ENCODE measurements around the gene NRK. TPM values are rescaled to one million over a fixed set of nuclear protein-coding genes. Genes with fewer than 3 reads are reported as not detected.

Gene NRK
- total RNA-seq, 1 donor from 2014 or later = 48.2 TPM

GRCh38 chrX:105894721-105895120 is 72.4 kb downstream of the NRK start:
- H3K4me1 Mint-ChIP-seq = no peaks in the 10 kb centered on the region
- no peak for TF ChIP-seq CTCF (IDR thresholded peaks at IDR 0.05; ENCODE audit: unreplicated experiment)

GRCh38 chrX:105909576-105909975 is 87.2 kb downstream of the NRK start:
- no peaks in the 10 kb centered on the region for H3K4me1 Mint-ChIP-seq
- TF ChIP-seq CTCF (IDR thresholded peaks at IDR 0.05; ENCODE audit: unreplicated experiment) = no peak
- no peak overlapping the region for H3K27ac Mint-ChIP-seq
- H3K4me3 Mint-ChIP-seq = no peak overlapping the region
- H3K27me3 Mint-ChIP-seq (ENCODE audit: low read depth) = no peaks in the 10 kb centered on the region
- peaks cover 15% of the 10 kb centered on the region for H3K9me3 Mint-ChIP-seq
- DNase-seq (ENCODE audit: low spot score in 2 of 2, unreplicated experiment in 2 of 2) = no peak
- peaks cover 12% of the 10 kb centered on the region for H3K36me3 Mint-ChIP-seq

More at GRCh38 chrX:105894721-105895120, 72.4 kb downstream of the NRK start:
- H3K27me3 Mint-ChIP-seq (ENCODE audit: low read depth) = no peaks in the 10 kb centered on the region
- DNase-seq (ENCODE audit: low spot score in 2 of 2, unreplicated experiment in 2 of 2) = no peak
- H3K36me3 Mint-ChIP-seq = peaks cover 14% of the 10 kb centered on the region
- no peak overlapping the region for H3K27ac Mint-ChIP-seq
- H3K4me3 Mint-ChIP-seq = no peak overlapping the region
- peaks cover 16% of the 10 kb centered on the region for H3K9me3 Mint-ChIP-seq

GRCh38 chrX:105910563-105911105 is 88.3 kb downstream of the NRK start:
- H3K27ac Mint-ChIP-seq = no peak overlapping the region
- no peak for TF ChIP-seq CTCF (IDR thresholded peaks at IDR 0.05; ENCODE audit: unreplicated experiment)
- H3K4me3 Mint-ChIP-seq = no peak overlapping the region
- no peaks in the 10 kb centered on the region for H3K4me1 Mint-ChIP-seq
- DNase-seq (ENCODE audit: low spot score in 2 of 2, unreplicated experiment in 2 of 2) = no peak
- H3K9me3 Mint-ChIP-seq = peaks cover 15% of the 10 kb centered on the region
- H3K36me3 Mint-ChIP-seq = peaks cover 12% of the 10 kb centered on the region
- H3K27me3 Mint-ChIP-seq (ENCODE audit: low read depth) = no peaks in the 10 kb centered on the region

GRCh38 chrX:105945266-105945665 is 122.9 kb downstream of the NRK start:
- no peaks in the 10 kb centered on the region for H3K4me1 Mint-ChIP-seq
- H3K9me3 Mint-ChIP-seq = peaks cover 36% of the 10 kb centered on the region
- TF ChIP-seq CTCF (IDR thresholded peaks at IDR 0.05; ENCODE audit: unreplicated experiment) = no peak
- H3K4me3 Mint-ChIP-seq = no peak overlapping the region
- no peak overlapping the region for H3K27ac Mint-ChIP-seq
- H3K27me3 Mint-ChIP-seq (ENCODE audit: low read depth) = no peaks in the 10 kb centered on the region
- DNase-seq (ENCODE audit: low spot score in 2 of 2, unreplicated experiment in 2 of 2) = no peak
- H3K36me3 Mint-ChIP-seq = peaks cover 37% of the 10 kb centered on the region

GRCh38 chrX:105969487-105969886 is 147.1 kb downstream of the NRK start:
- Mint-ChIP-seq H3K4me1 (no peaks in the 10 kb centered on the region), H3K27me3 (ENCODE audit: low read depth) (no peaks in the 10 kb centered on the region), H3K36me3 (no peaks in the 10 kb centered on the region), H3K4me3 (no peak overlapping the region), H3K27ac (no peak overlapping the region), H3K9me3 (peaks cover 45% of the 10 kb centered on the region)
- no peak for DNase-seq (ENCODE audit: low spot score in 2 of 2, unreplicated experiment in 2 of 2)
- TF ChIP-seq CTCF (IDR thresholded peaks at IDR 0.05; ENCODE audit: unreplicated experiment) = no peak

All from mesothelial cell of epicardium (in vitro differentiated cells).